Measurements from ENCODE around the gene LPAR6.

DNA sequence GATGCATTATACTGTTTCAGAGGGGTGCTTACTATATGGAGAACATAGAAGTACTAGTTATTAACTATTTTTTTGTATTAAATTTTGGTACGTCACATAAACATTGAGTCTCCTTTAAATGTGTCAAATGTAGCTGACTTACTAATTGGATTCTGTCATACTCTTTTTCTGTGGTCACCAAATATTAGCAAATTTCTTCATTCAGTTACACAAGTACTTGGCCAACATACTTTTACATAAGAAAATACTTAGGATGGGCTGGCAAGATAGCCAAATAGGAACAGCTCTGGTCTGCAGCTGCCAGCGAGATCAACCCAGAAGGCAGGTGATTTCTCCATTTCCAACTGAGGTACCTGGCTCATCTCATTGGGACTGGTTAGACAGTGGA lies 19.2 kb downstream of the LPAR6 start:
- TF ChIP-seq, protein P1, sequence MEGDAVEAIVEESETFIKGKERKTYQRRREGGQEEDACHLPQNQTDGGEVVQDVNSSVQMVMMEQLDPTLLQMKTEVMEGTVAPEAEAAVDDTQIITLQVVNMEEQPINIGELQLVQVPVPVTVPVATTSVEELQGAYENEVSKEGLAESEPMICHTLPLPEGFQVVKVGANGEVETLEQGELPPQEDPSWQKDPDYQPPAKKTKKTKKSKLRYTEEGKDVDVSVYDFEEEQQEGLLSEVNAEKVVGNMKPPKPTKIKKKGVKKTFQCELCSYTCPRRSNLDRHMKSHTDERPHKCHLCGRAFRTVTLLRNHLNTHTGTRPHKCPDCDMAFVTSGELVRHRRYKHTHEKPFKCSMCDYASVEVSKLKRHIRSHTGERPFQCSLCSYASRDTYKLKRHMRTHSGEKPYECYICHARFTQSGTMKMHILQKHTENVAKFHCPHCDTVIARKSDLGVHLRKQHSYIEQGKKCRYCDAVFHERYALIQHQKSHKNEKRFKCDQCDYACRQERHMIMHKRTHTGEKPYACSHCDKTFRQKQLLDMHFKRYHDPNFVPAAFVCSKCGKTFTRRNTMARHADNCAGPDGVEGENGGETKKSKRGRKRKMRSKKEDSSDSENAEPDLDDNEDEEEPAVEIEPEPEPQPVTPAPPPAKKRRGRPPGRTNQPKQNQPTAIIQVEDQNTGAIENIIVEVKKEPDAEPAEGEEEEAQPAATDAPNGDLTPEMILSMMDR (conservative IDR thresholded peaks at IDR 0.05; ENCODE audit: low read length), result no peak
- TF ChIP-seq EZH2phosphoT487 (IDR thresholded peaks at IDR 0.05; ENCODE audit: borderline replicate concordance), result no peak
